Measurements from ENCODE around the gene CCDC171. TPM values are rescaled to one million over a fixed set of nuclear protein-coding genes. Genes with fewer than 3 reads are reported as not detected.

Gene CCDC171
- total RNA-seq, 2 donors from 2014 or later = 0.90 to 1.4 TPM

DNA sequence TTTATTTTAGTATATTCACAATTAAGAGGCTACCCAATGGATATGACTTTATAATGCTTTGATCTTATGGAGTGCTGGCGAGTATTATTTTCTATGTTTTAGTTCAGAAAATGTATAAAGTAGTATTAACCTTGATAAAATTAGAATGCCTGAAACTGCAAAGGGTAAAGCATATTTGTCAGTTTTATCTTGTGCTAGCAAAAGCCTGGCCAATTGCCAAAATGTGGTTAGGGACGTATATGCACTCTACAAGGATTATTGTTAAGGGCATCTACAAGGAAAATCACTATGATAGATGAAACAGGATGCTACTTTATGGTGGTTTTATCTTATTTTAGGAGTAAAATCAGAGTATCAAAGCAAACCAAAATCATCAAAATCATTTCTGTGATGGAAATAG lies 281.7 kb downstream of the CCDC171 start:
- Histone ChIP-seq H3K27ac (no peak overlapping the region), H3K4me1 (no peaks in the 10 kb centered on the region), H3K36me3 (no peaks in the 10 kb centered on the region), H3K9me3 (no peaks in the 10 kb centered on the region), H3K27me3 (no peaks in the 10 kb centered on the region), H3K4me3 (no peak overlapping the region)
- TF ChIP-seq, protein P1, sequence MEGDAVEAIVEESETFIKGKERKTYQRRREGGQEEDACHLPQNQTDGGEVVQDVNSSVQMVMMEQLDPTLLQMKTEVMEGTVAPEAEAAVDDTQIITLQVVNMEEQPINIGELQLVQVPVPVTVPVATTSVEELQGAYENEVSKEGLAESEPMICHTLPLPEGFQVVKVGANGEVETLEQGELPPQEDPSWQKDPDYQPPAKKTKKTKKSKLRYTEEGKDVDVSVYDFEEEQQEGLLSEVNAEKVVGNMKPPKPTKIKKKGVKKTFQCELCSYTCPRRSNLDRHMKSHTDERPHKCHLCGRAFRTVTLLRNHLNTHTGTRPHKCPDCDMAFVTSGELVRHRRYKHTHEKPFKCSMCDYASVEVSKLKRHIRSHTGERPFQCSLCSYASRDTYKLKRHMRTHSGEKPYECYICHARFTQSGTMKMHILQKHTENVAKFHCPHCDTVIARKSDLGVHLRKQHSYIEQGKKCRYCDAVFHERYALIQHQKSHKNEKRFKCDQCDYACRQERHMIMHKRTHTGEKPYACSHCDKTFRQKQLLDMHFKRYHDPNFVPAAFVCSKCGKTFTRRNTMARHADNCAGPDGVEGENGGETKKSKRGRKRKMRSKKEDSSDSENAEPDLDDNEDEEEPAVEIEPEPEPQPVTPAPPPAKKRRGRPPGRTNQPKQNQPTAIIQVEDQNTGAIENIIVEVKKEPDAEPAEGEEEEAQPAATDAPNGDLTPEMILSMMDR (IDR thresholded peaks at IDR 0.05) = no peak
- DNase-seq (ENCODE audit: low spot score) = no peak

DNA sequence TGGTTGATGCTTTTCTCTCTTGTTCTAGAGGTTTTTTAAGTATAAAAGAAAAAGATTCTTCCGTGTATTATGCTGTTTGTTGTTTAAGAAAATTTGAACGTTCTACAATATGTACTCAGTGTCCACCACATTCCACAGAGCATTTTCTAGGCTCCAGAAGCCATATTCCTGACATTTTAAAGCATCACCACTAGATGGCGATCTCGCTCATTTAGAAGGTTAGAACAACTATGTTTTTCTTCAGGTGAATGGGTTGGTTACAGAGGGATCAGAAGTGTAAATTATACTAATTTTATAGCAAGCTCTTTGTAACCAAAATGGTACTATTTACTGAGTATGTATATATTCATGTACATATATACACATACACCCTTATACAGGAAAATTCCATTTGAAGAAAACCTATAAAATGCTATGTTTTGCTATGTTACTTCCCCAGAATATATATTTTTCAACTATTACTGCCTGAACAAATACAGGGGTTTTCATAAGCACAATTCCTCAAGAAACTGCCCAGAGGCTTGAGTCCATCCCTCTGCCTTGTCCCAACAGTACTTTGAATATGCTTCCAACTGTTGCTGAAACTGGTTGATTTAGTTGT lies 284.3 kb downstream of the CCDC171 start:
- TF ChIP-seq, protein P1 (IDR thresholded peaks at IDR 0.05) = peak; percentile 47 to 78
- H3K36me3 ChIP-seq = no peaks in the 10 kb centered on the region
- no peaks in the 10 kb centered on the region for H3K4me1 ChIP-seq
- H3K9me3 ChIP-seq = no peaks in the 10 kb centered on the region
- H3K4me3 ChIP-seq = no peak overlapping the region
- no peak overlapping the region for H3K27ac ChIP-seq
- no peak for DNase-seq (ENCODE audit: low spot score)
- no peaks in the 10 kb centered on the region for H3K27me3 ChIP-seq

DNA sequence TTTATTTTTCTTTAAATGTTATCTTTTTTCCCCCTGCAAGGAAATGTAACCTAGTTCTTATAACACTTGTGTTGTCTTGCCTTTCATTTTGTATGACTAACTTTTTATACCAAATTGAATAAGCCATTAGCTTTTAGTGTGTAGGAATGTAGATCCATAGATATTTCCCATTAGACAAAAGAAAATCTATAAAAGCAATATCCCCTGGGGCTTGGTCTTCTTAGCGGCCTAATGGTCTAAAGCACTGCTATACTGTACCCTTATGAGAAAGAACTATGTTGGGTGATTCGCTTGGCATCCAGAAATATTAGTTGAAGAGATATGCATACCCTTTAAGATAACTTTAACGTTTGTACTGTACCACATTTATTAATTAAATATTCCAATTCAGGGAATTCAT lies 289.2 kb downstream of the CCDC171 start:
- Histone ChIP-seq H3K4me3 (no peak overlapping the region), H3K36me3 (no peaks in the 10 kb centered on the region), H3K4me1 (no peaks in the 10 kb centered on the region), H3K27ac (no peak overlapping the region), H3K9me3 (no peaks in the 10 kb centered on the region), H3K27me3 (no peaks in the 10 kb centered on the region)
- TF ChIP-seq, protein P1 (IDR thresholded peaks at IDR 0.05) = no peak
- DNase-seq (ENCODE audit: low spot score) = no peak

DNA sequence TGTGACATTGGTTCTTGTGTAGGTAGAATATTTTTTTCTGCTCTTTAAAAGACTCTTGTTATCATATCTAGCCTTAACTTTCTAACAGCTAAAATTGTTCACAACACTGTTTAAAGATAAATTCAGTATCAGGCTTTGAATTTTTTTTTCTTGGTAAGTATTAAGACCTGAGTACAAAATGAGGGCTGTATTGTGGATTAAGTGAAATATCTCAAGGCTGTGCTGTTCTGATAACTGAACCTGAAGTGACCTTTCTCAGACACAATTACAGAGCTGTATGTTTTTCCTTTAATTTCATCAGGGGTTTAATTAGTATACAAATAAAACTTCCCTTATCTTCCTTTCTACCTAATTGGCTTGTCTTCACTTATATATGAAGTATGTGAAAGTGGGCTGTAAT lies 290.5 kb downstream of the CCDC171 start:
- DNase-seq (ENCODE audit: low spot score) = no peak
- TF ChIP-seq, protein P1 (IDR thresholded peaks at IDR 0.05) = no peak
- H3K36me3 ChIP-seq = no peaks in the 10 kb centered on the region
- no peaks in the 10 kb centered on the region for H3K27me3 ChIP-seq
- no peaks in the 10 kb centered on the region for H3K4me1 ChIP-seq
- no peak overlapping the region for H3K27ac ChIP-seq
- H3K9me3 ChIP-seq = no peaks in the 10 kb centered on the region
- H3K4me3 ChIP-seq = no peak overlapping the region

DNA sequence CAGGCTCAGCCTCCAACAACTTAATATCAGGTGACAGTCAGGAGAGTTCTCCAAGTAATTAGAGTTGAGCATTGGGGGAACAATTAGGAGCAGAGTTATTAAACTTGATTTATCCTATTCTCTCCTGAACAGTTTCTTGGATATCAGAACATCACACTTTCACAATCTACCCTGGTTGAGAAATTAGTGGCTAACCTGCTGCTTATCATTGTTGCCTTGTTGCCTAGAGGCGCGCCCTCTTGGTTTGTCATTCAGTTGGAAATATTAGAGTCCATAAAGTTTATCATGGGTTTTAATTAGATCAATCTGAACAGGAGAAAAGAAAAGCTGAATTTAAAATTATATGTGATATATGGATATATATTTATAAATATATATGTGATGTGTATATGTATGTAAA lies 291.1 kb downstream of the CCDC171 start:
- H3K4me1 ChIP-seq = no peaks in the 10 kb centered on the region
- H3K36me3 ChIP-seq = no peaks in the 10 kb centered on the region
- no peak overlapping the region for H3K4me3 ChIP-seq
- H3K9me3 ChIP-seq = no peaks in the 10 kb centered on the region
- H3K27me3 ChIP-seq = no peaks in the 10 kb centered on the region
- no peak for DNase-seq (ENCODE audit: low spot score)
- no peak overlapping the region for H3K27ac ChIP-seq
- TF ChIP-seq, protein P1 (IDR thresholded peaks at IDR 0.05) = no peak

DNA sequence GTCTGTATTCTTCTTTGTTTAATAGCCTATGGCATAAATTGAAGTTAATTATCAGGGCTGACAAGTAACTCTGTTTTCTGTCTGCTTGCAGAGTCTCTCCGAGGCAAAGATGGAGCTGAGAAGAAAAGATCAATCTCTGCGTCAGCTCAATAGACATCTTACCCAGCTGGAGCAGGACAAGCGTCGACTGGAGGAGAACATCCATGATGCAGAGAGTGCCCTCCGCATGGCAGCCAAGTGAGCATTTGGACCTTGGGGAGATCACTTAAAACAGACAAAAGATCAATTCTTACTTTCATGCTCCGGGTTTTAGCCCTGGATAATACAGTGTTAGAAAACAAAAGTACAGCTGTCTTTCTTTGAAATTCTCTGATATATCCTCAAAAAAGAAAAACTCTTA lies 293.8 kb downstream of the CCDC171 start:
- H3K36me3 ChIP-seq = no peaks in the 10 kb centered on the region
- TF ChIP-seq, protein P1 (IDR thresholded peaks at IDR 0.05) = no peak
- no peaks in the 10 kb centered on the region for H3K4me1 ChIP-seq
- H3K9me3 ChIP-seq = no peaks in the 10 kb centered on the region
- H3K27ac ChIP-seq = no peak overlapping the region
- H3K27me3 ChIP-seq = no peaks in the 10 kb centered on the region
- no peak for DNase-seq (ENCODE audit: low spot score)
- no peak overlapping the region for H3K4me3 ChIP-seq

Measured in right atrium auricular region (tissue), 2 donors.